Midbrain (tissue), 1 donor: ENCODE measurements around the gene TGFBR3L.
"Not testable (repeated sequence)": the region's sequence is repeated elsewhere in the genome, so short reads cannot be mapped to it uniquely, and the experiment has no call there.

Source experiments
- DNase-seq: peaks from one replicate; lab custom pipeline; 2025; lab: John Stamatoyannopoulos, UW

The TGFBR3L gene

GRCh38 chr19:7961082-7961481 is 46.5 kb downstream of the TGFBR3L start:
- DNase-seq = not testable (repeated sequence)

- DNase-seq = no peak
Measured at GRCh38 chr19:7961920-7962626, 47.4 kb downstream of the TGFBR3L start.

DNA sequence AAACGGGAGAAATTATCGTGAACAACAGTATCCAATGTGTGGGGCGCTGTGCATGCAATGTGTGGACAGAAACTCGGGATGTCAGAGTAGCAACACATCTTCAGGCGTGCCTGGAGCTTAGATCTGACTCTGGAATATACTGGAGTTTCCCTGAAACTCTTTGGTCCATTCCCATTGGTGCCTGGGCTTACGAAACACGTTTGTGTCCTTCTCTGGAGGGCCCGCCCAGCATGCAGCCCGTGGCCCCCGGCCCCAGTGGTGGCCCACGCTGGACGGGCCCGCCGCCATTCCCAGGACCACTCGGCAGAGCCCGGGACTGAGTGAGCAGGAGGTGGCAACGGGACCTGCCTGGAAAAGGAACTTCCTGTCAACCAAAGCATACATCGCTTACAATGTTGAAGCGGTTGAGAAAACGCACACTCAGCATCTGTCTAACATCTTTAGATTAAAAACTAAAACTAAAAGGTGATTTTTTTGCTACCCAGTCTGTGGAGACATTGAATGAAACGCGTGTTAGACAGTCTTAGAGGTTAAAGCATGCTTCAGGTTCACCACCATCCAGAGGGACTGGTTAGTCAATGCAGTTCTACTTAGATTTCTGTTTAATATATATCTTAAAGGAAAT is 48.1 kb downstream of the TGFBR3L start:
- no peak for DNase-seq

GRCh38 chr19:7963566-7963965 is 48.9 kb downstream of the TGFBR3L start:
- DNase-seq = no peak

- no peak for DNase-seq
Measured at GRCh38 chr19:7965259-7965841, 50.7 kb downstream of the TGFBR3L start.

DNA sequence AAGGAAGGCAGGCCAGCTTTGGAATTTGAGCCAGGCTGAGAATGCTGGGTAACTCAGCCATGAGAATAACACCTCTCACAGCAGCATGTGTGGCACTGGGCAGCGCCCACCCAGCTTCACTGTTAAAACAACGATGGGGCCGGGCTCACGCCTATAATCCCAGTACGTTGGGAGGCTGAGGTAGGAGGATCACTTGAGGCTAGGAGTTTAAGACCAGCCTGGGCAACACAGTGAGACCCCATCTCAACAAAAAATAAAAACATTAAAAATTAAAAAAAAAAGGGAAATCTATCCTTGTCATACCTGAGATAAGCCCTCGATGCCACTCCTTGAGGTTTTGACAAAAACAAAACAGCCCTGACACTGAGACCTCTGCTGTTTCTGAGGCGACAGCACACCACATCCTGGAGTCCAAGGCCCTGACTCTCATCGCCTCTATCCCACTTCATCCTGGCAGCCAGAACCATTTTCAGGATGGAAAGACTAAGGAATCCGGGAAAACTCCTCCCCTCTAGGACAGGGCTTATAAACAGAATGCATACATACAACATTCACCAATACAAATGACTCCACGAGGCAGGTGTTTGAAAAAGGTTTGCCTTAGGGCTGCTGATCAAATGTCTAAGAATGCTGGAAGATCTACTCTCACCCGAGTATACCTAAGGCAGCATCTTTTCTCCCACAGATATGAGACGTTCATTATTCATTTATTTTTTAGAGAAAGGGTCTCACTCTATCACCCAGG is 51.5 kb downstream of the TGFBR3L start:
- DNase-seq = no peak

DNA sequence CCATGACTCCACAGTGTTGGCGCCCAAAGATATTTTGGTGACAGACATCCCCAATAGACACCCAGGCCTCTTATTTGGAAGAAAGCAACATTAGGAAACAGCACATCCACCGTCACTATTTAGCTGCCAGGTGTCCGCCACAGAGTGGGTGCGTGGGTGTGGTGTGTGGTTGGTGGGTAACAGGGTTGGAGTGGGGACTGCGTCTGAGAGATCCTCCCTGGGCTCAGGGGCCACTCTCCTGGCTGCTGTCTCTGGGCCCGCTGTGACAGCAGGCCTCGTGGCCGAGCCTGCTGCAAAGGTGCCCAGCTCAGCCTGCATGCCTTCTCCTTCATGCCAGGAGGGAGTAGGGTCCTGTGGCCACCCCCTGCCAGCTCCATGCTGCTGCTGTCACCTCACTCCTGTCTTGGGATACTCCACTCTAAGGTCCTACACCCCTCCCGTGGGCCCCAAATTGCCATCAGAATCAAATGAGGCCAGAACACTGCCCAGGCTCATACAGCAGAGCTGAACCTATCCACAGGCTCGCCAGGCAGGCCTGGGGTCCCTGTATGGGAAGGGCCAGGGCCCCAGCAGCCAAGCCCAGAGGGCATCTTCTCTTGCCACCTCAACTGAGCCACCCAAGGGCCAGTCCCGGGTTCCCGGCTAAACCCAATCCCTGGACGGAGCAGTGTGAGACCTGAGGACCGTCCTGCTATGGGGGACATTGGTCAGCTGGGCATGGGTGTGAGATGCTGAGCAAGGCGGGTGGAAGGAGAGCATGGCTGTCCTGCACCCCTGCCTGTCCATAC is 53.6 kb downstream of the TGFBR3L start:
- DNase-seq = no peak
